ENCODE measurements around the gene GADD45A.
A peak's percentile ranks its signal among the peaks of the same experiment; 100 is the strongest.

GADD45A gene

GRCh38 chr1:67668660-67669059, 16.3 kb upstream of the GADD45A start:
- DNase-seq (ENCODE audit: low spot score), result no peak

GRCh38 chr1:67672260-67672803, 12.7 kb upstream of the GADD45A start:
- DNase-seq (ENCODE audit: low spot score), result no peak

GRCh38 chr1:67673468-67674201, 11.4 kb upstream of the GADD45A start:
- DNase-seq (ENCODE audit: low spot score), result no peak

- peak; percentile 73 for DNase-seq (ENCODE audit: low spot score)
Measured at GRCh38 chr1:67674260-67675011, 10.6 kb upstream of the GADD45A start.

GRCh38 chr1:67675800-67676199, 9.2 kb upstream of the GADD45A start:
- DNase-seq (ENCODE audit: low spot score), result no peak

GRCh38 chr1:67676287-67676686, 8.7 kb upstream of the GADD45A start:
- DNase-seq (ENCODE audit: low spot score), result no peak

GRCh38 chr1:67676946-67677345, 8.1 kb upstream of the GADD45A start:
- no peak for DNase-seq (ENCODE audit: low spot score)

- DNase-seq (ENCODE audit: low spot score), result no peak
Measured at GRCh38 chr1:67677408-67677807, 7.6 kb upstream of the GADD45A start.

GRCh38 chr1:67677930-67678329, 7.1 kb upstream of the GADD45A start:
- DNase-seq (ENCODE audit: low spot score), result no peak

GRCh38 chr1:67679691-67680090, 5.3 kb upstream of the GADD45A start:
- no peak for DNase-seq (ENCODE audit: low spot score)

GRCh38 chr1:67680486-67680885, 4.5 kb upstream of the GADD45A start:
- no peak for DNase-seq (ENCODE audit: low spot score)

- DNase-seq (ENCODE audit: low spot score), result no peak
Measured at GRCh38 chr1:67682659-67683197, 2.3 kb upstream of the GADD45A start.

GRCh38 chr1:67683316-67683715, 1.7 kb upstream of the GADD45A start:
- no peak for DNase-seq (ENCODE audit: low spot score)

- DNase-seq (ENCODE audit: low spot score), result no peak
Measured at GRCh38 chr1:67683766-67684525, 1.1 kb upstream of the GADD45A start.

GRCh38 chr1:67684526-67685066, 405 bp upstream of the GADD45A start:
- DNase-seq (ENCODE audit: low spot score), result no peak

- DNase-seq (ENCODE audit: low spot score), result peak; percentile 74
Measured at GRCh38 chr1:67685558-67686266, 711 bp downstream of the GADD45A start.

- DNase-seq (ENCODE audit: low spot score), result peak; percentile 82
Measured at GRCh38 chr1:67686267-67687197, 1.5 kb downstream of the GADD45A start.

GRCh38 chr1:67687198-67687545, 2.2 kb downstream of the GADD45A start:
- no peak for DNase-seq (ENCODE audit: low spot score)

GRCh38 chr1:67687649-67688048, 2.6 kb downstream of the GADD45A start:
- DNase-seq (ENCODE audit: low spot score), result no peak

GRCh38 chr1:67688526-67689219, 3.7 kb downstream of the GADD45A start:
- DNase-seq (ENCODE audit: low spot score), result no peak

Data from left forelimb (tissue), 1 donor.